GM12873 (cell line): ENCODE data around the gene GKN1.
A peak's percentile ranks its signal among the peaks of the same experiment; 100 is the strongest.

ENCODE experiments used
- TF ChIP-seq, protein P1 (sequence below): IDR thresholded peaks from 2 replicates; pipeline ENCODE4 v1.5.1; 2012; ENCODE audit warnings: low read depth, mild to moderate bottlenecking, moderate library complexity, low read length, control low read depth; ENCODE audit not compliant: insufficient read depth; ENCODE audit errors: missing control alignments

The GKN1 gene

DNA sequence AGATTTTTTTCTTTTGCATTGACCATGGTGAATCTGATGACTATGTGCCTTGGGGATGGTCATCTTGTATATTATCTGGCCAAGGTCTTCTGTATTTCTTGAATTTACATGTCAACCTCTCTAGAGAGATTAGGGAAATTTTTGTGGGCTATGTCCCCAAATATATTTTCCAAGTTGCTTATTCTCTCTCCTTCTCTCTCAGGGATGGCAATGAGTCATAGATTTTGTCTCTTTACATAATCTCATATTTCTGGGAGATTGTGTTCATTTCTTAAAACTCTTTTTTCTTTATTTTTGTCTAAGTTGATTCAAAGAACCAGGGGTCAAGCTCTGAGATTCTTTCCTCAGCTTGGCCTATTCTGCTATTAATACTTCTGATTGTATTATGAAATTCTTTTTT is 31.6 kb upstream of the GKN1 start:
- TF ChIP-seq, protein P1, sequence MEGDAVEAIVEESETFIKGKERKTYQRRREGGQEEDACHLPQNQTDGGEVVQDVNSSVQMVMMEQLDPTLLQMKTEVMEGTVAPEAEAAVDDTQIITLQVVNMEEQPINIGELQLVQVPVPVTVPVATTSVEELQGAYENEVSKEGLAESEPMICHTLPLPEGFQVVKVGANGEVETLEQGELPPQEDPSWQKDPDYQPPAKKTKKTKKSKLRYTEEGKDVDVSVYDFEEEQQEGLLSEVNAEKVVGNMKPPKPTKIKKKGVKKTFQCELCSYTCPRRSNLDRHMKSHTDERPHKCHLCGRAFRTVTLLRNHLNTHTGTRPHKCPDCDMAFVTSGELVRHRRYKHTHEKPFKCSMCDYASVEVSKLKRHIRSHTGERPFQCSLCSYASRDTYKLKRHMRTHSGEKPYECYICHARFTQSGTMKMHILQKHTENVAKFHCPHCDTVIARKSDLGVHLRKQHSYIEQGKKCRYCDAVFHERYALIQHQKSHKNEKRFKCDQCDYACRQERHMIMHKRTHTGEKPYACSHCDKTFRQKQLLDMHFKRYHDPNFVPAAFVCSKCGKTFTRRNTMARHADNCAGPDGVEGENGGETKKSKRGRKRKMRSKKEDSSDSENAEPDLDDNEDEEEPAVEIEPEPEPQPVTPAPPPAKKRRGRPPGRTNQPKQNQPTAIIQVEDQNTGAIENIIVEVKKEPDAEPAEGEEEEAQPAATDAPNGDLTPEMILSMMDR, result no peak

DNA sequence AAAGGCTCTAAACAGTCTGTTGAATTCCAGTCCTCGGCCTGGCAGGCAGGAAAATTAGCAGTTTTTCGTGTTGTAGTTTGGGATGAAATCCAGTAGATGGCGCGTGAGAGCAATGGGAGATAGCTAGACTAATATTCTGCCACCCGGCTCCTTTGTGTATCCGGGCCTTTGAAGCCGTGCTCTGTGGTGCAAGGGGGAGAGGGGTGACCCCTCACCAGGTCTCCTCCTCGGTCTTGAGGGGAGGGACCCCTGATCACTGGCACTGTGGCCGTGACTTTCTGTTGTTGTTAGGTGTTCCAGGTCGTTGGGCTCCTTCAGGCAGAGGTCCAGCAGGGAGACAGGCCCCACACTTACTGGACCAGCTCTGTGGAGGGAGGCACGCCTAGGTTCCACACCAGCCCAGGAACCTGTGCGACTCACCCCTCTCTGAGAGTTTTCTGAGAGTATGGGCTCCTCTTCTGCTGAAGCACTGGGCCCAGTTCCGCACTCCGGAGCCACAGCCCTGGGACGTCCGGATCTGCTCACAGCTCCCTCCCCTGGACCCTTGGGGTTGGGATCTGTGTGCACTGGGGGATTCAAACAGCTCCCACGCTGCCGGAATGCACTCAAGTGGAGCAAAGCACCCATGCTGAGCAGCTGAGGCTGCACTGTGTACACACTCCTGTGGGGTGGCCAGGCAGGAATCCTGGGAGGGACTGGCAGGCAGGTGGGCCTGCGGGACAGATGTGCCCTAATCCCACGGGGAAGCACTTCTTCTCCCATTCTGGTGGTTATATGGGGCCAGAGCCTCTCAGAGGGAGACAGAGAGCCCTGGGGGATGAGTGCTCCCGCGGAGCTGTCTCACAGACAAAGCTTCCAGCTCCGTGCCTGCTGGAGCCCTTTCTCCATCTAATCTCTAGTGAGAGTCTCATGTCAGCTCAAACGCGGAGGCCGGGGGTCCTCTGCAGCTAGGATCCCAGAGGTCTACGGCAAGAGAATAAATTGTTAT is 30.6 kb upstream of the GKN1 start:
- TF ChIP-seq, protein P1, result peak; percentile 84

DNA sequence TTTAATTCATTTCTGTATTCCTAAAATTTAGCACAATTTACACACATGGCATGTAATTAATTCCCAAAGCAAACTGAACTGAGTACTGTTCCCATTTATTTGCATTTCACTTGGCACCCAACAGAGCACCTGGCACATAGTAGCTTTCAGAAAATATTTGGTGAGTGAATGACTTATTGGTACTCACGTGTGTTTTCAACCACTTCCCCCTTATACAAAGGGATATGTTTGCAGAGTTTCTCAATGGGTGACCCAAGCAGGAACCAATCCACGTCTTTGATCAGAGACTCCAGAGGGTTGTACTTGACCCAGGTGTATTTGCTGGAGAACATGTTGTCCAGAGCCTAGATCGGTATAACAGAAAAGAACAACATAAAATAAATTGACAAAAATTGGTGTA is 28.3 kb upstream of the GKN1 start:
- TF ChIP-seq, protein P1, result no peak

DNA sequence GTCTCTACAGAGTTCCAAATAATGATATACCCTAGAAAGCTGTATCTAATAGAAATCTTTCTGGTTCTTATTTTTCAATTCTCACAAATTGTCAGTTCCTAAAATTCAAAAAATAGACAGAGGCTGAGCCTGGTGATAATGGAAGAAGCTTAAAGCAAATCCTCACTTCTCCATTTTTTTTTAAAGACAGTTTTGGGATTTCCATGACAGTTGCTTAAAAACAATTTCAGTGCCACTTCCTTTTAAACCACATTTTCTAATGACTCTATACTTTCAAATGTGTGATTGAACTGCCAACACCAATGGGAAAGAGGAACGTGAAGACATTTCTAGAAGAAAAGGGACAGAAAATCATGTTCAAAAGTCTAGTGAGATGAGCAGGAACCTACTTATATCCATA is 25.7 kb upstream of the GKN1 start:
- TF ChIP-seq, protein P1, result no peak

DNA sequence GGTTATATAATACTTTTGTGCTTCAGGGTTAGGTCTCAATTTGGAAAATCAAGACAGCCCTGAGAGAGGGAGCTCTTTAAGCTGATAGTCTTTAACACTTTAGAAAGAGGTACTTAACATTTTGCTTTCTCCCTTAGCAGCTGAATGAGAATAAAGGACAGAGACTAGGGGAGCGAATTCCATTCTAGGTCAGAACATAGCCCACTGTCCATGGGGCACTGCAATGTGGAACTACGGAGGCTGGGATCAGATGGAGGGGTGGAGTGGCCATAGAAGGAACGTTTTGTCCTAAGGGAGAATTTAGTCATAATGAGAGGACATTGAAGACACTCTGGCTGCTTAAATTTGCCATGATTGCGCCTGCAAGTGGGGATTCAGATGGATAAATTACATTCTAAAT is 22.5 kb upstream of the GKN1 start:
- TF ChIP-seq, protein P1, result no peak

DNA sequence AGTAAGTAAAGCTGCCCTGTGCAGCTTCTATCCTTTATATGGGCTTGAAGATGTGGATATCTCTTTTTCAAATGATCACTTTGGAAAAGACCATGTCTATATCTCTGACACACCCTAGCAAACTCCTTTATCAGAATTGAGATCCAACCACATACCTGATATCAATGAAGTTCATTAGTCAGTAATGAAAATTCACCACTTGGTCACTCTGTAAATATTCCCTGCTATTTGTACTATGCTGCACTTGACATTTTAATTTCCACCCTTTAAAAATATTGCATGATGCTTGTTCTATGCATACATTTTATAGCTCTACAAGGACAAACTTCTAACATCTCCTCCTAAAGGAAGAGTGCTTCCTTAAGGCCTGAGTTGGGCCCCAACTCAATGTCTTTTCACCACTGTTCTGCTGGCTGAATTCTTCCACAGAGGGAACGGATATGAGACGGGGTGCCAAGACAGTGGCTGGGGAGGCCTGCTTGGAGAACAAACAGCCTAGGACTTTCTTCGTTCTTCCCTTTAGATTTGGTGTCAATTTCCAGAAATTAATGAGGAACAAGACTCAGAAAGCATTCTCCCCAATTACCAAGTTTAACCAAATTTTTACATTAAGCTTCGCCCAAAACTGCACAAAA is 21.4 kb upstream of the GKN1 start, which contains the start of gene GKN2:
TSS of gene GKN2 (minus strand) at position 7 of the 635 bp plus-strand sequence. CDS start 32 bp downstream, outside the sequence.
- TF ChIP-seq, protein P1, result no peak

DNA sequence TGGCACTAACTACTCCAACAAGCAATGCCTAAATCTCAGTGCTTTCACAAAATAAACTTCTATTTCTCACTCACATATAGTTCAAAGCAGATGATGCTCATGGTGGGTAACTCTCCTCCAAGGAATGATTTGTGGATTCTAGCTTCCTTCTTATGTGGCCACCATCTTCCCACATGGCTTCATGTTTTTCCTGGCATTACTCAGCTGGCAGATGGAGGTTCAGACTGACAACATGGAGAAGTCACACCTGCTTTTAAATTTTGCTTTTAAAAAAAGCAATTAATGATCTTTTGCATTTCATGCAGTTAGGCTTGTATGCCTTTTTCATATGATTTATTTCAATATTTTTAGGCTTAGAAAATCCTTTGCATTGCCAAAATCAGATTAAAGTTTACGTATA is 15.4 kb upstream of the GKN1 start:
- TF ChIP-seq, protein P1, result no peak
